NCI-H2029 (cell line): Measurements from ENCODE around the gene SLC17A5.
"Not testable (repeated sequence)": the region's sequence is repeated elsewhere in the genome, so short reads cannot be mapped to it uniquely, and the experiment has no call there.

ENCODE experiments used
- DNase-seq: peaks from one replicate; lab custom pipeline; 2025; lab: John Stamatoyannopoulos, UW

Gene SLC17A5

GRCh38 chr6:73666393-73666792 lies 12.6 kb upstream of the SLC17A5 start:
- DNase-seq = no peak

GRCh38 chr6:73665686-73666319 lies 12.0 kb upstream of the SLC17A5 start:
- DNase-seq = no peak

- no peak for DNase-seq
Observed at GRCh38 chr6:73664701-73665100, 10.9 kb upstream of the SLC17A5 start.

GRCh38 chr6:73657201-73657600 lies 3.4 kb upstream of the SLC17A5 start:
- no peak for DNase-seq

GRCh38 chr6:73656531-73657145 lies 2.8 kb upstream of the SLC17A5 start:
- no peak for DNase-seq

- DNase-seq = no peak
Observed at GRCh38 chr6:73655341-73655917, 1.6 kb upstream of the SLC17A5 start.

GRCh38 chr6:73652637-73653570 lies 888 bp downstream of the SLC17A5 start:
- DNase-seq = peak; percentile 60

- DNase-seq = no peak
Observed at GRCh38 chr6:73649783-73650182, 4.0 kb downstream of the SLC17A5 start.

GRCh38 chr6:73648166-73648565 lies 5.6 kb downstream of the SLC17A5 start:
- no peak for DNase-seq

GRCh38 chr6:73644941-73645591 lies 8.7 kb downstream of the SLC17A5 start:
- DNase-seq = no peak

- DNase-seq = no peak
Observed at GRCh38 chr6:73644030-73644429, 9.8 kb downstream of the SLC17A5 start.

GRCh38 chr6:73642530-73642929 lies 11.3 kb downstream of the SLC17A5 start:
- no peak for DNase-seq

GRCh38 chr6:73640179-73640750 lies 13.5 kb downstream of the SLC17A5 start:
- no peak for DNase-seq

- no peak for DNase-seq
Observed at GRCh38 chr6:73639040-73639439, 14.8 kb downstream of the SLC17A5 start.

GRCh38 chr6:73637404-73637803 lies 16.4 kb downstream of the SLC17A5 start:
- no peak for DNase-seq

- no peak for DNase-seq
Observed at GRCh38 chr6:73636048-73636447, 17.7 kb downstream of the SLC17A5 start.

GRCh38 chr6:73632346-73632745 lies 21.4 kb downstream of the SLC17A5 start:
- no peak for DNase-seq

- no peak for DNase-seq
Observed at GRCh38 chr6:73631849-73632248, 21.9 kb downstream of the SLC17A5 start.

- no peak for DNase-seq
Observed at GRCh38 chr6:73630401-73630800, 23.4 kb downstream of the SLC17A5 start.

- no peak for DNase-seq
Observed at GRCh38 chr6:73624896-73625295, 28.9 kb downstream of the SLC17A5 start.

GRCh38 chr6:73623480-73623879 lies 30.3 kb downstream of the SLC17A5 start:
- DNase-seq = not testable (repeated sequence)

- not testable (repeated sequence) for DNase-seq
Observed at GRCh38 chr6:73618082-73618481, 35.7 kb downstream of the SLC17A5 start.
